CD4-positive, alpha-beta T cell treated with Interleukin-2 at 100 ng/mL for 4 hours (primary cell): Measurements from ENCODE around the gene ZNRF3.
"Not testable (repeated sequence)": the region's sequence is repeated elsewhere in the genome, so short reads cannot be mapped to it uniquely, and the experiment has no call there.

Experiments
- DNase-seq: peaks from one replicate; pipeline ENCODE4 v3.0.0-alpha.2; 2020; ENCODE audit warnings: low spot score

The ZNRF3 gene

DNA sequence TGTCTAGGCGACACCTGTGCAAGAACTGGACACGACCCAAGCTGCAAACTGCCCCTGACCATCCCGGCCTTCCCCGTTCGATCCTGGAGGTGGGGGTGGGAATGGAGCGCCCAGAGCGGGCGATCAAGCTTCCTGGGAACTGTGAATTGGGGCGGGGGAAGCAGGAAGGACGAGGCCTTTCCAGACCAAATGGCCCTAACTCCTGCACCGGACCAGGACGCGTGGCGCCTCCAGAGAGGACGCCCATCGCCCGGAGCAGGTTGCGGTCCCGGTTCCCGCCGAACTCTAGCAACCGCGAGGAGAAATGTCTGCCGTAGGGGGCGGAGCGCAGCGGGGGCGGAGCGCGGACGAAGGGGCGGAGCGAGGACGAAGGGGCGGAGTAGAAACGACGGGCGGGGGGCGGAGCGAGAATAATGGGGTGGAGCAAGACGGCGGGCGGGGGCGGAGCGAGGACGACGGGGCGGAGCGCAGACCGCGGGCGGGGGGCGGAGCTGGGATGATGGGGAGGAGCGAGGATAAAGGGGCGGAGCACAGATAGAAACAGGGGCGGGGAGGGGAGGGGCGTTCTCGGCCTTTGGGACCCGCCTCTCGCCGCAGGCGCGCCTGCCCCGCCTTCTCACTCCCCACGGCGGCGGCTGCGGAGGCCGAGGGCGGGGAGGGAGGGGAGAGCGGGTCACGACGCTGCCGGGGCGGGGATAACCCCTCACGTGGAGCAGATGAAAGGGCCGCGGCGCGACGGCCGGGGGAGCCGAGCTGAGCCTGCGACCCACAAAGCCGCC lies at the start of gene ZNRF3:
Gene ZNRF3, plus strand, starts transcription at position 695 of the 779 bp plus-strand sequence. CDS start 195 bp downstream, outside the sequence.
- DNase-seq = peak; percentile 89

DNA sequence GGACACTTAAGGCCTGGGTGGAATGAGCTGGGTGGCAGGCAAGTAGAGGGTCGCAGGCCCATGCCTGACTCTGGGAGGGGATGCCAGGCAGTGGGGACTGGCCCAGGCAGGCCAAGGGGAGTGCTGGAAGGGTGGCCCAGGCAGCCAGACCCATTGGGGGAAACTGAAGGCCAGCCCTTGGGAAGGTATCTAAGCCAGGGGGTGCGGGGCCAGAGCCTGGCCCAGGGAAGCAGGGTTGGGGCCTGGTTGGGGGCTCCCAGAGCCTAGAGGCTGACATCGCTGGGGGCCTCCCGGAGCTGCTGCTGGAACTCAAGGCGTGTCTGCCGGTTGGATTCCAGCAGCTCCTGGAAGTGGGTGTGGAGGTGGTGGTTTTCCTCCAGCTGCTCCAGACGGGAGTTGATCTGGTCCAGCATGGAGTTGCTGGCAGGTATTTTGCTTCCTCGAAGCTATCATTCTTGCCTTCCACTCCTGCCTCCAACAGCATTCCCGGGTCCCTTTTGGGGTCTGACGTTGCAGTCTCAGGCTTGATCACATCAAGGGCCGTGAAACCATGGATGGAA lies 47.7 kb upstream of the ZNRF3 start:
- DNase-seq = no peak

DNA sequence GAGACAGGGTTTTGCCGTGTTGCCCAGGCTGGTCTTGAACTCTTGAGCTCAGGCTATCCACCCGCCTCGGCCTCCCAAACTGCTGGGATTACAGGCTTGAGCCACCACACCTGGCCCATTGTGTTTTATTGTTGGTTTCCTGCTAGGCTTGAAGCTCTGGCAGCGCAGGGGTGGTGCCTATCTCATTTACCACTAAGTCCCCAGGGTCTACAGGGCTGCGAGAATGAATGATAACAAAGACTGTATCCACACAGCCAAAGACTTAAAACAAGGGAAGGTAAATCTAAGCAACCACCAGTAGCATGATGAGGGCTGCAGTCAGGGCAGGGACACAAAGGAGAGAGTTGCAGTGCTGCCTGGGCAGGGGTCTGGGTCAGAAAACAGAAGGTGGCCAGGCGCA lies 45.7 kb upstream of the ZNRF3 start:
- DNase-seq = no peak

DNA sequence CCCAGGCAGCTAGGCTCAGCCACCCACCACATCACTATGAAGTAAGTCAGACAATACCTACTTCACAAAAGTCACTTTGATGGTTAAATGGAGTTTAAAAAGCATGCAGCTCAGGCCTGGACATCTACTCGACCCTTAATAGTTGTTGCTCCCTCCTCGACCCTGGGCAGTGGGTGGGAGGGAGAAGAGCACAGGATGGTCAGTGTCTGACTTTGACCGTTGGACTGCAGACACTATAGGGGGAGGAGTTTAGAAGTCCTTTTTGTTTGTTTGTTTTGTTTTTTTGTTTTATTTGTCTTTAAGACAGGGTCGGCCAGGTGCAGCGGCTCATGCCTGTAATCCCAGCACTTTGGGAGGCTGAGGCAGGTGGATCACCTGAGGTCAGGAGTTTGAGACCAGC lies 44.4 kb upstream of the ZNRF3 start:
- DNase-seq = no peak

DNA sequence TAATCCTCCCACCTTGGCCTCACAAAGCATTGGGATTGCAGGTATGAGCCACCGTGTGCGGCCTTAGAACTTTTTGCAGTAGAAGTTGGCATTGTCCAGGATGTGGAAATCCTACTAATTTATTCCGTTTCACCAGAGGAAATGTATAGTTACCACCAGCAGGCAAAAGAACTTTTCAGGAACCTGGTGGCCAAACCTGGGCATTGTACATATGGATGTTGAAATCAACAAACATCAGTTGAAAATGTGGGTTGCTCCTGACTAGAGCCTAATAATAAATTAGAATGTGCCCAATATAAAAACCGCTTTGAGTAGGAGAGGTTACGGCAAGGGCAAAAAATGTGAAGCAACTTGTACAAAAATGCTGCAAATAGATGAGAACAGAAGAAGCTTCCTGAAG lies 42.3 kb upstream of the ZNRF3 start:
- no peak for DNase-seq

DNA sequence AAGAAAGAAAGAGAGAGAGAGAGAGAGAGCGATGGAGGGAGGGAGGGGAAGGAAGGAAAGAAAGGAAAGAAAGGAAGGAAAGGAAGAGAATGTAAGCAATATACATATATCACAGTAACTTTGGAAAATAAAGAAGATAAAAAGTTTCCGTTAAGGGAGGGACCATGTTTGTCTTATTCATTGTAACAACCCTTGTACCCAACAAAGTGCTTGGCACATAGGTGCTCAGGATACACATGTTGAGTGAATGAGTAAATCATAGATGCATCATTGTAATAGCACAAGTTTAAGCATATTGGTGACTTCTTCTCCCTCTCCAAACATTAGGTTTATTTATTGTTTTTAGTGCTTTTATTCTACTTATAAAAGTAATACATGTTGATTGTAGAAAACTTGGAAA lies 39.7 kb upstream of the ZNRF3 start:
- no peak for DNase-seq

DNA sequence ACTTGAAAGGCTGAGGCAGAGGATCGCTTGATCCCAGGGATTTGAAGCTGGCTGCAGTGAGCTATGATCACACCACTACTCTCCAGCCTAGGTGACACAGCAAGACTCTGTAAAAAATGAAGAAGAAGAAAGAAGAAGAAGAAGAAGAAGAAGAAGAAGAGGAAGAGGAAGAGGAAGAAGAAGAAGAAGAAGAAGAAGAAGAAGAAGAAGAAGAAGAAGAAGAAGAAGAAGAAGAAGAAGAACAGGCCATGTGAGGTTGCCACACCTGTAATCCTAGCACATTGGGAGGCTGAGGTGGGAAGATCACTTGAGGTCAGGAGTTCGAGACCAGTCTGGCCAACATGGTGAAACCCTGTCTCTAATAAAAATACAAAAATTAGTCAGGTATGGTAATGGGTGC lies 39.1 kb upstream of the ZNRF3 start:
- DNase-seq = not testable (repeated sequence)

DNA sequence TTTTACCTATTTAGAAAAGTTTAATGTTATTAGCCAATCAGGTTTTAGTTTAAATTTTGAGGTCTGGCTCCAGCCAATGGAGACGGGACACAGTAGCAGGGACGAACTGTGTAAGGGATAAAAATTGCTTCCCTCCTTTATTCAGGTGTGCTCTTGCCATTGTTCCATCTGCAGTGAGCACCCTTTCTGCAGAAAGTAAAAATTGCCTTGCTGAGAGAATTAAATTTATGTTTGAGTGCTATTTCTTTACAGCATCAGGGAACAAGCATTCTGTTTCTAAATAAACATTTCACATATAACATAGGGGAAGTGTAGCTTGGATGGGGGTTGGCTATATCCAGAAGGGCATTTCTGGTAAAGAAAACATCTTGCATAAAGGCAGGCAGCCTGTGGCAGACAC lies 36.4 kb upstream of the ZNRF3 start:
- DNase-seq = no peak

DNA sequence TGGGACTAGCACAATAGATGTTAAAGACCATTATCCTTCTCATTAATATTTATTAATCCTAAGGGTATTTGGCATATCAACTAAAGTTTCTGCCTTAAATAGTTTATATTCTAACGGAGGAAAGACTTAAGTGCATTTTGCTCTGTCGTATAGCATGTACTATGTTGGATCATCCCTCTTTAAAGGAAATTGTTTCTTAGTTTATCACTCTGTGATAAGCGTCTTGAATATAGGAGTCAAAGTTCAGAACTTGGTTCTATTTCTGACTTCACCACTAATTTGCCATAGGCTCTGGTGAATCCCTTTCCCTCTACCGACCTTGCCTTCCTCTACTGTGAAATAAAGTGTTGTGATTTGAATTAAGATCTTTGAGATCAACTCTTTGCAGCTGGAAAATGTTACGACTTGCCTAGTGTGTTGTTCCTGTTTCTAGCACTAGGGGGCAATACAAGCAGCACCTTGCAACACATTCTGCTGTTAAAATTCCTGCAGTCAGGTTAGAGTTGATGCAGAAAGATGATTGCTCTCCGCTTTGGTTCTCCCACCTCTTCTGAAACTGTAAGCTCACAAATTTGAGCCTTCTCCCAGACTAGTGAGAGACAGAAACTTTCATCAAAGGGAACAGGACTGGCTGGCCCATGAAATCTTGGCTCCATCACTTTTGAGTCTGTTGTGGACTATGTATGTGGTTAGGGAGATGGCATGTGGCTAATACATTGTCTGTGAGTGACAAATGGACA lies 27.8 kb upstream of the ZNRF3 start:
- peak; percentile 65 for DNase-seq

DNA sequence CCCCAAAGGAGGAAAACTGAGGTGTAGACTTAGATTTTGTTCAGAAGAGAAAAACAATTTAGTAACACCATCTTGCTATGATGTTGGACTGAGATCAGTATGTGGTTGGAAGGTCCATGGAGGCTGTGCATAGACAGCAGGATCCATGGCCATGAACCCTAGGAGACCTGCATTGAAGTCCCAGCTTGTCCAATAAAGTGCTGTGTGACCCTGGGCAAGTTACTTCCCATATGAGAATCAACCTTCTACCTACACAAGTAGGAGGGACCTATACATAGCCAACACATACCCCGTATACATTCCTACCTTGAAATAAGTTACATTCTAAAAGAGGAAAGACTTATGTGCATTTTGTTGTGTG lies 27.3 kb upstream of the ZNRF3 start:
- DNase-seq = no peak

DNA sequence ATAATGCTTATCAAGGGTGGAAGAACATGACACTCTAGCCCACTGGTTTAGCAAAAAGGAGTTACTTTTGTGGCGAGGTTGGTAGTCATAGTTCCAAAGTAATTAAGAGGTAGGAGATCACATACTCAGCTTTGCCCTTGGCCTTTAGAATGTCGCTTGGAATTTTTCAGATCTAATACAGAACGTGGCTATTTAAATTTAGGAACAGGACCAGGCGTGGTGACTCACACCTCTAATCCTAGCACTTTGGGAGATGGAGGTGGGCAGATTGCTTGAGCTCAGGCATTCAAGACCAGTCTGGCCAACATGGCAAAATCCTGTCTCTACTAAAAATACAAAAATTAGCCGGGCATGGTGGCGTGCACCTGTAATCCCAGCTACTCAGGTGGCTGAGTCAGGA lies 26.1 kb upstream of the ZNRF3 start:
- no peak for DNase-seq

DNA sequence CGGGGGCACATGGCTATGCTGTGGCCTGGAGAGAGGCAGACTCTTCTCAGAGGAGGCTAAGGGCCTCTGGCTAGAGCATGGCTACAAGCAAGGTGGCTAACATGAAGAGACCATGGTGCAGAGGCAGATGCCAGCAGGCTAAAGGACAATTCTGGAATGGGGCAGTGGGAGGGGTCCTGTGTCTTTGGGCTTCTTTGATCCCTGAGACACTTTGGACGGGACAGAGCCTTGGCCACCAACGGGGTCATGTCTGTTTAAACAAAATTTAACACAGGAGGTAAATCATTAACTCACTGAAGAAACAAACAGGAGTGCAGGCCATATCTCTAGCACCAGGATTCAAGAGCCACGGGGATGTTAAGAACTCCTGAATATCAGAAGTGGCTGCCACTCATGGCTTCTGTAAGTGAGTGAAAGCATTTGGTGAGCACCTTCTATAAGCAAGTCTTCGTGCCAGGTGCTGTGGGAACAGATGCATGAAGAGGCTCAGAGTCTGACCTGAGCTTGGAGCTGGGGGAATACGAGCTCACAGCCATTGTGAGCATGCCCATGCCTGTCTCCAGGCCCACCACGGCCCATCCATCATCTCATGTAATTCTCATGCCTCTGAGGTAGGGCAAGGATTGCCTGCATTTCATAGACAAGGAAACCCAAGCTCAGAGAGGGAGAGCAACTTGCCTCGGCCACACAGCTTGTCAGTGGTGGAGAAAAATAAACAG lies 18.3 kb upstream of the ZNRF3 start:
- no peak for DNase-seq

DNA sequence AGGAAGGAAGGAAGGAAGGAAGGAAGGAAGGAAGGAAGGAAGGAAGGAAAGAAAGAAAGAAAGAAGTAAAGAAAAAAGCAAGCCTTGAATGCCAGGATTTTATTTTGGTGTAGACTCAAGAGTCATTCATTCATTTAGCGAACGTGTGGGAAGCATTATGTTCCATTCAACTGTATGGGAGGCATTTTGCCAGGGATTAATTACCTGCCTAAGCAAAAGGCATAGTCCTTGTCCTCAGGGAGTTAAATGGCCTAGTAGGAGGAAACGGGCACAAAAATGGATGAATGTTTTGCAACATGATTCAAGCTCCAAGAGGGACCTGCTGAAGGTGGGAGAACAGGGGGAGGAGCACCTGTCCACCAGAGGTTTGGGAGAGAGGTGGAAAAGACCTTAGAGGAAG lies 16.2 kb upstream of the ZNRF3 start:
- DNase-seq = no peak

DNA sequence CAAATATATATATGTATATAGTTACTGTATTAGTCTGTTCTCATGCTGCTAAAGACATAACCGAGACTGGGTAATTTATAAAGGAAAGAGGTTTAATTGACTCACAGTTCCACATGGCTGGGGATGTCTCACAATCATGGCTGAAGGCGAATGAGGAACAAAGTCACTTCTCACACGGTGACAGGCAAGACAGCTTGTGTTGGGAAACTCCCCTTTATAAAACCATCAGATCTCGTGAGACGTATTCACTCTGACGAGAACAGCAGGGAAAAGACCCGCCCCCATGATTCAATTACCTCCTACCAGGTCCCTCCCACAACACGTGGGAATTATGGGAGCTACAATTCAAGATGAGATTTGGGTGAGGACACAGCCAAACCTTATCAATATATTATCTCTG lies 15.0 kb upstream of the ZNRF3 start:
- not testable (repeated sequence) for DNase-seq

DNA sequence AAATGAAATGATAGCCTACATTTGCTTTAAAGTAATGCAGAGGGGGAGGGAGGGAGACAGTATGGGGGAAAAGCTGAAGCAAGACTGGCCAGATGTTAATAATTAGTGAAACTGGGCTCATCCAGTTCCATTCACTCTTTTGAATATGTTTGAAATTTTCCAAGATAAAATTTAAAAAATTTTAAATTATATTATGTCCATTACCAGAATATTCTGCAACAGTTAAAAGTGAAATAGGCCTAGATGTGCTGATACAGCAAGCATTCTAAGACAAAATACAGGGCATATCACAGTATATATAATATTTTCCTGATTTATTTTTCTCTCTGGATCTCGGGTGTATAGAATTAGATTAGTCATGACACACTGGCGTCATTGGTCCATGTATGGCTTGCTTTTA lies 13.6 kb upstream of the ZNRF3 start:
- no peak for DNase-seq

DNA sequence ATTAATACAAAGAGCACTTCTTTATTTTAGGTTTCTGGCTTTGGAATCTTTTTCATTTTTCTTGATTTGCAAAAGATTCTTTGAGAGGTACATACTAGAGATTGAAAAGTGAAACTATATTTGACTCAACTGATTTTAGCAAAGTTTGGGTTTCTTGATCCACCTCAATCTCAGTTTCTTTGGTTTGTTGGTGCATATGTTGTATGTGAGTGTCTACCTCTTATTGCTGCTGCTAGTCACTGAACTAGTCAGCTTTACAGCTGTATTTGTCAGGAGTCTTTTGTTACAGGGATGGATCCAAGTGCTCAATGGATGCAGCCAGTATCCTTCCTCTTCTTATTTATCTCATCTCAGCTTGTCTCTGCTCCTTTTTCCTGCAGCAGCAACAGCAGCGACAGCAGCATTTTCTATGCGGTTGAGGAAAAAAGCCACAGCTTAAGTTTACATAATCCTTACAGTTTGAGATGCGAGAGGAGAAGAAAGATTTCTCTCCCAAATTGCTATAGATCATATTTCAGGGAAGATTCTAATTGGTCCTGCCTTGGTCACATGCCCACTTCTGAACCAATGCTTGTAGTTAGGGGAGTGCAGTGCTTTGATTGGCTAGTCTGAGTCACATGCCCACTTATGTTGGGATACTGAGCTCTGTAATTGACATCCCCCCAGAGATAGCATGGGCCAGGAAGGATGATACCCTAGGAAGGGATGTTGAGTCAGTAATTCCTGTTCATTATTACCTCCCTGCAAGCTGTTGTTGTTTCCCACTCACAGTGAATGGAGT lies 10.0 kb upstream of the ZNRF3 start:
- no peak for DNase-seq

DNA sequence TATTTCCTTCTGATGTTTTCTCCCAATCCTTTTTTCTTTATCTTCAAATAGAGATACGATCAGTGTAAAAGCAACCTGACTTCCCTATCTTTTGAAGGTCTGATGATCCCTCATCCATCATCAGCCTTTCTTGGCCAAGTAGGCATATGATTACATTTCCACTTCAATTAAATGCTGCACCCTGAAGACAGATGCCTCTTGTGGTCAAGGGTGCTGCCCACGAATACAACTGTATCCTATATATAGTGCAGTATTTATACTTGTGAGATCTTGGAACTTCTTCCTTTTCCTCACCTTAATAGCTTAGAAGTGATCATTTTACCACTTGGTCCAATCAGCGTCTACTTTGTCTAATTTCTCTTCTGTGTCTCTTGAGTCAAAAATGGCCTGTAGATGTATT lies 9.3 kb upstream of the ZNRF3 start:
- DNase-seq = no peak

DNA sequence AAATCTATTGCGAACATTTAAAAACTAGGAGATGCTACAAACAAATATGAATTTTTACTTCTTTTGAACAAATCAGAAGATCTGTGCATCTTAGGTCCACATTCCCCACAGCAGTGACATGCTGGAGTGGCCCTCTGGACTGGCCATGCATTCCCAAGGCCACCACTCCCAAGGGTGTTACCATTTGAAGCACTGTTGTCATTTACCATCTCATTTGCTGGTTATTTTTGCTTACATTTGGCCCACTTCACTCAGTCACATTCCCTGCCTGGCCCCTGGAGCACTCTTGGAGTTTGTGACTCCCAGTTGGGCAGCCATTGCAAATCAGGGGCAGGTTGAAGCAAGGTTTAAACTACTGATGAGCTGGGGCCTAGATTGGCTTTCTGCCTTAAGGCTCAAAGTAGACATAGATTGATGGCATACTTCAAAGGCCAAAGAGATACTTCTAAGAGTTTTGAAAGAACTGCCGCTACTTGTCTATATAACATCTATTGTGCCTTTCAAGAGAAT lies 8.5 kb upstream of the ZNRF3 start:
- DNase-seq = no peak

DNA sequence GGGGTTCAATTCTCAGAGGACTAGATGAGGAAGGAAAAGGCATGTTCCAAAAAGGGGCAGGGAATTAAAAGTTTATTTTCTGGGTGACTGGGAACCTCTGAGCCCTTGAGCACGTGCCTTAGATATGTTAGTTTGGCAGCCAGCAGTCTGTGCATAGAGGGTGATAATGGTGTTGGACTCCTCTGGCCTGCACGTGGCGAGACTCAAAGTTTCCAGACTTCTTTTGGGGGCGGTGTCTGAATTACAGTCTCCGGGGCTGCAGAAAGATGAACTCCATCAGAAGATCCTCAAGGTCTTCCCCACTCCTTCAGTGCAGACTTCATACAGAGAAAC lies 861 bp upstream of the ZNRF3 start:
- DNase-seq = no peak

DNA sequence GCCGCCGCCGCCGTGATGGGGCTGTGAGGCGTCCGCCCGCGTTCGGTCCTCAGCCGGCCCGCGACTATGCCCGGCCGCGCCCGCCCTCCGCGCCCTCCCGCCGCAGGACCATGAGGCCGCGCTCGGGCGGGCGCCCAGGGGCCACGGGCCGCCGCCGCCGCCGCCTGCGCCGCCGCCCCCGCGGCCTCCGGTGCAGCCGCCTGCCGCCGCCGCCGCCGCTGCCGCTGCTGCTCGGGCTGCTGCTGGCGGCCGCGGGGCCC lies 215 bp downstream of the ZNRF3 start:
- no peak for DNase-seq

DNA sequence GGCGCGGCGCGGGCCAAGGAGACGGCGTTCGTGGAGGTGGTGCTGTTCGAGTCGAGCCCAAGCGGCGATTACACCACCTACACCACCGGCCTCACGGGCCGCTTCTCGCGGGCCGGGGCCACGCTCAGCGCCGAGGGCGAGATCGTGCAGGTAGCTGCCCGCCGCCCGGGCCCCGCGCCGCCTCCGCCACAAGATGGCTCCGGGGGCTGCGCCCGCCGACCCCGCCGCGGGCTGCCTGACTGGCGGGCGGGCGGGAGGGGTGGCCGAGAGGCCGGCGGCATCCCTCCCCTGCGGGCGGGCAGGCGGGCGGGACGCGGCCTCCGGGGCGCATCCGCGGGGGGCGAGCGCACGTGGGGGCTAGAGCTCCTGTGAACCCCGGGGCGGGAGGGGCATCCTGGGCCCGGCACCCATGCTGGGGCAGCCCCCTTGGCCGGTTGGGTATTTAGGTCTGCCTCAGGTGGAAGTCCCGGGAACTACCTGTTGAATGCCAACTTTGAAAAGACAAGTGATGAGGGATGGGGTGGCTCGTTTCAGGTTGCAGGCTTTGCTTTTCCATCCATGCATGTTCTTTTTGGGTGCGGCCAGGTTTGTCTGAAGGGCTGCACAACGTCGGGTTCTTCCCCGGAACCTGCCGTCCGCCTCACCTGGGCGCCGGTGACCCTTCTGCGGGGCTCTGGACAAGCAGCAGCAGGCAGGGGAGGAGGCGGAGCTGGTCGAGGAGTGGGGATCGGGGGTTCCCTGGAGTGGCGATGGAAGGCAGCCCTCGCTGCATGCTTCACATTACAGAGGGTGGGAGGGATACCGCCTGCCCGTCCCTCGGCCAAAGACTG lies 760 bp downstream of the ZNRF3 start:
- DNase-seq = peak; percentile 22
